HEK293 (cell line): ENCODE measurements around the gene SSC4D.
A peak's percentile ranks its signal among the peaks of the same experiment; 100 is the strongest.

Experiments
- HOXC10 ChIP-seq: sonication (generic); formaldehyde crosslinking; IDR thresholded peaks from 2 replicates; pipeline ENCODE4 v1.8.1; 2023; ENCODE audit warnings: mild to moderate bottlenecking, missing genetic modification reagents
- KLF10 ChIP-seq: fragments of 450-650 bp; IDR thresholded peaks from 2 replicates; pipeline ENCODE4 v1.5.1; 2018; ENCODE audit warnings: missing biosample characterization, mild to moderate bottlenecking, missing genetic modification characterization
- KLF17 ChIP-seq: fragments of 450-650 bp; formaldehyde crosslinking; IDR thresholded peaks from 2 replicates; pipeline ENCODE4 v1.5.1; 2016; ENCODE audit warnings: missing biosample characterization, missing genetic modification characterization
- OVOL3 ChIP-seq: fragments of 450-650 bp; formaldehyde crosslinking; IDR thresholded peaks from 2 replicates; pipeline ENCODE4 v1.5.1; 2016; ENCODE audit warnings: missing biosample characterization, missing genetic modification characterization
- PBX3 ChIP-seq: sonication (generic); formaldehyde crosslinking; IDR thresholded peaks from 2 replicates; pipeline ENCODE4 v1.8.1; 2022; ENCODE audit warnings: mild to moderate bottlenecking, moderate library complexity, missing genetic modification reagents
- SCRT1 ChIP-seq: fragments of 450-650 bp; formaldehyde crosslinking; IDR thresholded peaks from 2 replicates; pipeline ENCODE4 v1.5.1; 2016; ENCODE audit warnings: missing biosample characterization, missing genetic modification characterization, borderline replicate concordance
- SP7 ChIP-seq: fragments of 450-650 bp; formaldehyde crosslinking; IDR thresholded peaks from 2 replicates; pipeline ENCODE4 v1.5.1; 2016; ENCODE audit warnings: missing biosample characterization, missing genetic modification characterization
- YY1 ChIP-seq: fragments of 450-650 bp; formaldehyde crosslinking; IDR thresholded peaks from 2 replicates; pipeline ENCODE4 v1.5.1; 2018; ENCODE audit warnings: missing biosample characterization, missing genetic modification characterization
- ZBTB20 ChIP-seq: fragments of 450-650 bp; formaldehyde crosslinking; IDR thresholded peaks from 2 replicates; pipeline ENCODE4 v1.5.1; 2016; ENCODE audit warnings: missing biosample characterization, missing genetic modification characterization
- ZBTB26 ChIP-seq: fragments of 450-650 bp; formaldehyde crosslinking; optimal IDR thresholded peaks from 2 replicates; pipeline ENCODE3; 2016; ENCODE audit warnings: missing biosample characterization, mild to moderate bottlenecking, missing genetic modification characterization
- ZNF121 ChIP-seq: fragments of 450-650 bp; formaldehyde crosslinking; IDR thresholded peaks from 2 replicates; pipeline ENCODE4 v1.5.1; 2016; ENCODE audit warnings: missing biosample characterization, missing genetic modification characterization
- ZNF138 ChIP-seq: fragments of 450-650 bp; formaldehyde crosslinking; IDR thresholded peaks from 2 replicates; pipeline ENCODE4 v1.5.1; 2016; ENCODE audit warnings: missing biosample characterization, missing genetic modification characterization, borderline replicate concordance
- ZNF24 ChIP-seq: fragments of 450-650 bp; formaldehyde crosslinking; IDR thresholded peaks from 2 replicates; pipeline ENCODE4 v1.5.1; 2016; ENCODE audit warnings: missing biosample characterization, missing genetic modification characterization
- ZNF335 ChIP-seq: fragments of 450-650 bp; formaldehyde crosslinking; conservative IDR thresholded peaks from 2 replicates; pipeline ENCODE4 v1.5.1; 2016; ENCODE audit warnings: missing biosample characterization, missing genetic modification characterization
- ZNF501 ChIP-seq: fragments of 450-650 bp; formaldehyde crosslinking; IDR thresholded peaks from 2 replicates; pipeline ENCODE4 v1.5.1; 2016; ENCODE audit warnings: missing biosample characterization, missing genetic modification characterization
- ZNF518A ChIP-seq: fragments of 450-650 bp; formaldehyde crosslinking; conservative IDR thresholded peaks from 2 replicates; pipeline ENCODE4 v1.5.1; 2016; ENCODE audit warnings: low read depth, missing biosample characterization, missing genetic modification characterization
- ZNF521 ChIP-seq: fragments of 450-650 bp; formaldehyde crosslinking; IDR thresholded peaks from 2 replicates; pipeline ENCODE4 v1.5.1; 2017; ENCODE audit warnings: missing biosample characterization, mild to moderate bottlenecking, missing genetic modification characterization
- ZNF610 ChIP-seq: fragments of 450-650 bp; formaldehyde crosslinking; IDR thresholded peaks from 2 replicates; pipeline ENCODE4 v1.5.1; 2016; ENCODE audit warnings: missing biosample characterization, missing genetic modification characterization, borderline replicate concordance
- ZNF621 ChIP-seq: fragments of 450-650 bp; formaldehyde crosslinking; IDR thresholded peaks from 2 replicates; pipeline ENCODE4 v1.5.1; 2017; ENCODE audit warnings: missing biosample characterization, missing genetic modification characterization
- ZNF629 ChIP-seq: fragments of 450-650 bp; formaldehyde crosslinking; IDR thresholded peaks from 2 replicates; pipeline ENCODE4 v1.5.1; 2017; ENCODE audit warnings: missing biosample characterization, missing genetic modification characterization
- ZNF660 ChIP-seq: fragments of 450-650 bp; IDR thresholded peaks from 2 replicates; pipeline ENCODE4 v1.5.1; 2018; ENCODE audit warnings: missing biosample characterization, mild to moderate bottlenecking, missing genetic modification characterization
- ZNF707 ChIP-seq: fragments of 450-650 bp; formaldehyde crosslinking; IDR thresholded peaks from 2 replicates; pipeline ENCODE4 v1.5.1; 2016; ENCODE audit warnings: missing biosample characterization, missing genetic modification characterization
- ZNF785 ChIP-seq: fragments of 450-650 bp; formaldehyde crosslinking; IDR thresholded peaks from 2 replicates; pipeline ENCODE4 v1.5.1; 2016; ENCODE audit warnings: missing biosample characterization, missing genetic modification characterization
- ZNF792 ChIP-seq: fragments of 450-650 bp; formaldehyde crosslinking; IDR thresholded peaks from 2 replicates; pipeline ENCODE4 v1.5.1; 2016; ENCODE audit warnings: missing biosample characterization, missing genetic modification characterization
- ZXDB ChIP-seq: fragments of 450-650 bp; formaldehyde crosslinking; IDR thresholded peaks from 2 replicates; pipeline ENCODE4 v1.5.1; 2016; ENCODE audit warnings: missing biosample characterization, missing genetic modification characterization
- TF ChIP-seq, protein P1 (sequence below): fragments of 450-650 bp; formaldehyde crosslinking; IDR thresholded peaks from 2 replicates; pipeline ENCODE4 v1.5.1; 2016; ENCODE audit warnings: missing biosample characterization, missing genetic modification characterization
- TF ChIP-seq, protein P2 (sequence below): fragments of 450-650 bp; formaldehyde crosslinking; IDR thresholded peaks from 2 replicates; pipeline ENCODE4 v1.5.1; 2016; ENCODE audit warnings: missing biosample characterization, missing genetic modification characterization

SSC4D gene

GRCh38 chr7:76358481-76359110, 50.9 kb downstream of the SSC4D start, which contains the start of gene YWHAG (continued):
- TF ChIP-seq HOXC10 (CRISPR knock-in tag): 0 out of 2 replicates have a peak, but pooled peaks have one; percentile 76
- 0 out of 2 replicates have a peak, but pooled peaks have one; percentile 22 for TF ChIP-seq KLF10 (tag by site-specific recombination)
- peak; percentile 44; the same call in 1 of the 2 replicates for TF ChIP-seq SCRT1 (tag by site-specific recombination)
- TF ChIP-seq ZNF24 (tag by site-specific recombination): peak; percentile 40; the same call in 1 of the 2 replicates
- peak; percentile 84 for TF ChIP-seq ZNF335 (tag by site-specific recombination)
- TF ChIP-seq, protein P1, sequence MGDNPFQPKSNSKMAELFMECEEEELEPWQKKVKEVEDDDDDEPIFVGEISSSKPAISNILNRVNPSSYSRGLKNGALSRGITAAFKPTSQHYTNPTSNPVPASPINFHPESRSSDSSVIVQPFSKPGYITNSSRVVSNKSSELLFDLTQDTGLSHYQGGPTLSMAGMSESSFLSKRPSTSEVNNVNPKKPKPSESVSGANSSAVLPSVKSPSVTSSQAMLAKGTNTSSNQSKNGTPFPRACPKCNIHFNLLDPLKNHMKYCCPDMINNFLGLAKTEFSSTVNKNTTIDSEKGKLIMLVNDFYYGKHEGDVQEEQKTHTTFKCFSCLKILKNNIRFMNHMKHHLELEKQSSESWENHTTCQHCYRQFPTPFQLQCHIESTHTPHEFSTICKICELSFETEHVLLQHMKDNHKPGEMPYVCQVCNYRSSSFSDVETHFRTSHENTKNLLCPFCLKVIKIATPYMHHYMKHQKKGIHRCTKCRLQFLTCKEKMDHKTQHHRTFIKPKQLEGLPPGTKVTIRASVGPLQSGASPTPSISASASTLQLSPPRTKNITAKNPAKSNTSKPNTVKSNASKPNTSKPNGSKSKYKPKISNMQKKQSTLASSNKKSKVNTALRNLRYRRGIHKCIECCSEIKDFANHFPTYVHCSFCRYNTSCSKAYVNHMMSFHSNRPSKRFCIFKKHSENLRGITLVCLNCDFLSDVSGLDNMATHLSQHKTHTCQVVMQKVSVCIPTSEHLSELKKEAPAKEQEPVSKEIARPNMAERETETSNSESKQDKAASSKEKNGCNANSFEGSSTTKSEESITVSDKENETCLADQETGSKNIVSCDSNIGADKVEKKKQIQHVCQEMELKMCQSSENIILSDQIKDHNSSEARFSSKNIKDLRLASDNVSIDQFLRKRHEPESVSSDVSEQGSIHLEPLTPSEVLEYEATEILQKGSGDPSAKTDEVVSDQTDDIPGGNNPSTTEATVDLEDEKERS (tag by site-specific recombination): 0 out of 2 replicates have a peak, but pooled peaks have one; percentile 16
- TF ChIP-seq ZNF660: peak; percentile 43; the same call in 1 of the 2 replicates
- peak; percentile 69 for TF ChIP-seq SP7 (tag by site-specific recombination)
- peak; percentile 81; the same call in 1 of the 2 replicates for TF ChIP-seq YY1 (tag by site-specific recombination)
- TF ChIP-seq ZNF621 (tag by site-specific recombination): no peak
- peak; percentile 90 for TF ChIP-seq PBX3 (CRISPR knock-in tag)
- TF ChIP-seq, protein P2, sequence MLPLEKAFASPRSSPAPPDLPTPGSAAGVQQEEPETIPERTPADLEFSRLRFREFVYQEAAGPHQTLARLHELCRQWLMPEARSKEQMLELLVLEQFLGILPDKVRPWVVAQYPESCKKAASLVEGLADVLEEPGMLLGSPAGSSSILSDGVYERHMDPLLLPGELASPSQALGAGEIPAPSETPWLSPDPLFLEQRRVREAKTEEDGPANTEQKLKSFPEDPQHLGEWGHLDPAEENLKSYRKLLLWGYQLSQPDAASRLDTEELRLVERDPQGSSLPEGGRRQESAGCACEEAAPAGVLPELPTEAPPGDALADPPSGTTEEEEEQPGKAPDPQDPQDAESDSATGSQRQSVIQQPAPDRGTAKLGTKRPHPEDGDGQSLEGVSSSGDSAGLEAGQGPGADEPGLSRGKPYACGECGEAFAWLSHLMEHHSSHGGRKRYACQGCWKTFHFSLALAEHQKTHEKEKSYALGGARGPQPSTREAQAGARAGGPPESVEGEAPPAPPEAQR (tag by site-specific recombination): no peak; the same call in 1 of the 2 replicates
- peak; percentile 79; the same call in 1 of the 2 replicates for TF ChIP-seq ZNF501 (tag by site-specific recombination)
- peak; percentile 54; the same call in 1 of the 2 replicates for TF ChIP-seq KLF17 (tag by site-specific recombination)
- TF ChIP-seq ZNF521 (tag by site-specific recombination): no peak
- peak; percentile 91 for TF ChIP-seq ZBTB26 (tag by site-specific recombination)
- peak; percentile 52; the same call in 1 of the 2 replicates for TF ChIP-seq ZNF629 (tag by site-specific recombination)
- peak; percentile 66 for TF ChIP-seq ZBTB20 (tag by site-specific recombination)
- peak; percentile 36; the same call in 1 of the 2 replicates for TF ChIP-seq ZNF610 (tag by site-specific recombination)
- TF ChIP-seq ZNF785: peak; percentile 67; the same call in 1 of the 2 replicates
- TF ChIP-seq ZNF792: peak; percentile 23; the same call in 1 of the 2 replicates
- TF ChIP-seq ZNF121 (tag by site-specific recombination): no peak; the same call in 1 of the 2 replicates
- TF ChIP-seq ZNF138 (tag by site-specific recombination): no peak
- no peak for TF ChIP-seq ZNF518A (tag by site-specific recombination)
- TF ChIP-seq ZXDB (tag by site-specific recombination): peak; percentile 60; the same call in 1 of the 2 replicates
- TF ChIP-seq ZNF707 (tag by site-specific recombination): no peak
- peak; percentile 49; the same call in 1 of the 2 replicates for TF ChIP-seq OVOL3 (tag by site-specific recombination)
